ENCODE results near the gene C1orf105.
"Not testable (repeated sequence)": the region's sequence is repeated elsewhere in the genome, so short reads cannot be mapped to it uniquely, and the experiment has no call there.

Gene C1orf105

DNA sequence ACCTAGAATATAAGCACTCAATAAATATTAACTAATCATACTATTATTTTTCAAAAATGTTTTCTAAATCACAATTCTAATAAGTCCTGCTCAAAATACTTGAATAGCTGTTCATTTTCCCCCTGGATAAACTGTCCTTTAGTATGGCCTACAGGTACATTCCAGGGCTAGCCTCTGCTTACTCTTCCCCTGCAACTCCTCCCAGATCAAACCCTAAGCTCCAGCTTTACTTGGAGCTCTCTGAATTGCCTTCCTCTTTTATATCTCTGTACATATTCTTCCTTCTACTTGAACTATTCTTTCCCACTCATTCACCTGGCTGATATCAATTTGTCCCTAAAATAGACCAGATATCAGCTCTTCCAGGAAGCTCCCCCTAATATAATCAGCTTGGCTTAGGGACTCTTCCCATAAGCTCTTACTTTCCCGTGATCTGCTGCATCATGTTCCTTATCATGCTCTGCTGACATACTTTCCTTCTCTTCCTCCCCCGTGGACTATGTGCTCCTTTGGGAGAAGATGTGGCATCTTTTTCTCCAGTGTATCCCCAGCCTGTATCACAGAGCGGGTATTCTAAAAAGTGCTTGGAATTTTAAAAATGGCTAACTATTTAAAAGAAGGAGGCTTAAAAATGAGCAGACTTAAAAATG is 66.4 kb downstream of the C1orf105 start:
- no peak for DNase-seq (ENCODE audit: low read depth in 2 of 3, low spot score in 1 of 3)

DNA sequence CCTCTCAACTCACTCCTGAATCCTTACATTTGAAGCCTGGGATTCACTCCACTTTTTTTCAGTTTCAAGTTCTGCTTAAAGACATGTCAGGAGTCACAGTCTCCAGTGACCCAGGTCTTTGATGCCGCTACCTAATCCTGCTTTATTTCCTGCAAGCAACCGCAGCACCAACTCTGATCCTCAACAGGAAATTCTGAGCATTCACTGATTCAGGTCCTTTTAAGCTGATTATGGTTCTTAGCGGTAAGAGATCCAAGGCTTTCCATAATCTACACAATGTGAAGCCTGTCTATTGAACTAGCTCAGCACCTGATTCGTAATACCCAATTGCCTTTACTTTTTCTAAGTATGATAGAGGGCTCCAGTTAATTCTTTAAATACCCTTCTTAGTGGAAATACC is 67.1 kb downstream of the C1orf105 start:
- no peak for DNase-seq (ENCODE audit: low read depth in 2 of 3, low spot score in 1 of 3)

DNA sequence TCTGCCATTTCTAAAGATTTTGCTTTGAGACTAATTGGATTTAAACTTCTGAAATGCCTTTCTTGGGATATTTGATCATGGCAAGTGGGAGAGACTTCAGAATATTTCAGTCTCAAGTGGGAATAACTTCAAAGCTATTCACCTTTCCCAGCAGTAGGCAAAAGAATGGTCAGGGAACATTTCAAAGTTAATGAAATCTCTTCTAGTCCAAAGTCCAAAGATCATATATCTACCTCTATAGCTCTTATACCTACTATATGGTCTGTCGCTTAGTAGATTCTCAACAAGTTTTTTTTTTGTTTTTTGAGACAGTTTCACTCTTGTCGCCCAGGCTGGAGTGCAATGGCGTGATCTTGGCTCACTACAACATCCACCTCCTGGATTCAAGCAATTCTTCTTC is 67.9 kb downstream of the C1orf105 start:
- DNase-seq (ENCODE audit: low read depth in 2 of 3, low spot score in 1 of 3) = no peak

DNA sequence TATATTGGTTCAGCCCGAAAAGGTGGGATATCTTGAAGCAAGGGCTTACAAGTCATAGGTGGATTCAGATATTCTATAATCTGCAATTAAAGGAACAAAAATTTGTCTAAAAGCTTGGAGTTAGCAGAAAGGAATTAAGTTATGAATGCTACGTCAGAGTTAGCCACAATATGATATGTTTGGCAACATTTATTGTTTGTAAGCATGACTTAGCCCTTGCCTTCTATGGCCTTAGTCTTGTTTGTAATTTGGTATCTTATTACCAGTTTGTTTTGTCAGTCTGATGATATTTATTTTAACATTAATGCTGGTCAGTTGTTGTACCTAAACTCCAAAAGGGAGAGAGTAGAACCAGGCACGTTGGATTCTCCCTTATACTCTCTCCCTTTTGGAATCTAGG is 69.4 kb downstream of the C1orf105 start:
- DNase-seq (ENCODE audit: low read depth in 2 of 3, low spot score in 1 of 3) = no peak

DNA sequence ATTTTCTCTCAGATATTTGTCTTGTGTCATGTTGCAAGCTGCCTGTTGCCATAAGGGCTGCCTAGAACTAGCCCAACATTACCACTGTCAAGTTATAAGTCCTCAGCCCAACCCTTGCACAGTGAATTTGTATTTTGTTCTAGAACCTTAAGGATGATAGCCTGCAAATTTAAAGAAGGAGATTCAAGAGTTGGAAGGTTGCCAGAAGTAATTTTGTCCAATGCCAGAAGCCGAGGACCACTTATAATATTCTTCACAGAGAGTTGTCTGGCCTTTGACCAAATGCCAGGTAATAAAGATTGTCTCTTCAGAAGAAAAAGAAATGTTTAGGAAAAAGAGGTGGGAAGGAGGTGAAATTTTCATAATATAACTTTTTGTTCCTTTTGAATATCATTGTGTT is 71.9 kb downstream of the C1orf105 start:
- DNase-seq (ENCODE audit: low read depth in 2 of 3, low spot score in 1 of 3) = no peak

DNA sequence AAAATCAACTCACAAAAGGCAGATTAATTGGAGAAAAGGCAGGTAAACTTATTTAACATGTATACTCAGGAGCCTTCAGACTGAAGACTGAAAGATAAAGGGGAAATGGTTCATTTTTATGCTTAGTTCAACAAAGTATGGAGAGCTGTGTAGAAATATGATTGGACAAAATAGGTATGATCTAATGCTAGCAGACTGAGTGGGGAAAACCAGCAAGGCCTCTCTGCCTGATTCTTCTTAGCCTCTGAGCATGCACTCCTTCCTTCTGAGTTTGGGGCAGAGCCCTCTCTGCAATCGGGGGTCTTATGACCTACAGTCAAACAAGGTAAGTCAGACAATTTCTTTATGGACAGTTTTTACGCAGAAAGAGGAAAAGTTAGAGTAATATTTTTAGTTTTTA is 73.7 kb downstream of the C1orf105 start:
- no peak for DNase-seq (ENCODE audit: low read depth in 2 of 3, low spot score in 1 of 3)

DNA sequence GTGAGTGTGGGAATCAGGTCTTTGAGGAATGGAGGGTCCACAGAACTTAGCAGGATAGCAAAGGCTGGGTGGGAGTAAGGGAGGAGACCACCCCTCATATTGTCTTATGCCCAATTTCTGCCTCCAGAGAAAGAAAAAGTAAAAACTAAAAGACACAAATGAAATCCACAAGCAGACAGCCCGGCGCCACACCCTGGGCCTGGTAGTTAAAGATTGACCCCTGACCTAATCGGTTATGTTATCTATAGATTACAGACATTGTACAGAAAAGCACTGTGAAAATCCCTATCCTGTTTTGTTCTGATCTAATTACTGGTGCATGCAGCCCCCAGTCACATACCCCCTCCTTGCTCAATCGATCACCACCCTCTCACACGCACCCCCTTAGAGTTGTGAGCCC is 75.6 kb downstream of the C1orf105 start:
- DNase-seq (ENCODE audit: low read depth in 2 of 3, low spot score in 1 of 3) = not testable (repeated sequence)

DNA sequence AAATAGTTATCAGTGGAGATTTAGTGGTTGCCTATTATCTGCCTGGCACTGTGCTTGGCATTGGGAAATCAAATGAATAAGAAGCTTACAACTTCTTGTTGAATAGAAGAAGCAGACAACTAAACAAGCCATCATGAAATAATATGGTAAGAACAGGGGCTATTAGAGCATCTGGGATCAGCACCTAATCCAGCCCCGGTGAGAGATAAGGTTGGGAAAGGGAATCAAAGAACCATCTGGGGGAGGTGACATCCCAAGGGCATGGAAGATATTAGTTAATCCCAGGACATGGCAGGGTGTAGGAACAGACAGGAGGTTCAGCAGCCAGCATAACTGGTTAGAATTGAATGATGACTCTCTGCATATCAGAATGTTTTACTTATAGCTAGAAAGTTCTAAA is 76.2 kb downstream of the C1orf105 start:
- DNase-seq (ENCODE audit: low read depth in 2 of 3, low spot score in 1 of 3) = no peak

DNA sequence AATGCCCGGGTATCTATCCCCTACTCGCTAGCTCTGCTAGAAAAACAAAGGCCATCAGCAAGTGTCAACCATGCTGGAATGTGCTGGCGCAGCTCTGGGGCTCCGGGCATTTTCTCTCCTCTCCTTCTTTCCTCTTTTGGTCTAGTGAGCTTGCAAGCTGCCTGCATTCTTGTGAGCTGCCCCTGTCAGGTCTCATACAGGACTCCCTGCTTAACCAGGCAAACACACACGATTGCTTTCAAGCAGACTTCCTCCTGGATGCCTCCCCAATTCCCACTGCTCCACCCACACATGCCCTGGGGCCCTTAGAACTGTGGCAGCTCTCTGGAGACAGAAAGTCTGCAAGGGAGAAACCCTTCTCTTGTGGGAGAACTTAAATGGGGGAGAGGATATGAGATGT is 76.7 kb downstream of the C1orf105 start:
- DNase-seq (ENCODE audit: low read depth in 2 of 3, low spot score in 1 of 3) = no peak

DNA sequence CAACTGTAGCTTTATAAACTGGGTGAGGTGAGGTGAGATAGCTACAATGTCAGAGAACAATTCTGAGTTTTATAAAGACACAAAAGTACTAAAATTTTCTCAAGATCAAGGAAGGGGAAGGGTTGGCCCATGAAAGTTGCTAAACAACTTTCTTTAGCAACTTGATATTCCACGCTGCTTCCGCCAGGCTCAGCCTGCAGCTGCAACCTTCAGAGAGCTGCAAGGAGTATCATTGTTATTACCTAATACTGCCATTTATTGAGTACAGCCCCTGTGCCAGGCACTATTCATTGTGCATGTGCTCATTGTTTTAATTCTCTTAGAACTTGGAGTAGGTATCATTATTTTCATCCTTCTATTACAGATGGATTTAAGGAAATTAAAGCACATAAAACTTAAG is 78.4 kb downstream of the C1orf105 start:
- DNase-seq (ENCODE audit: low read depth in 2 of 3, low spot score in 1 of 3) = no peak

DNA sequence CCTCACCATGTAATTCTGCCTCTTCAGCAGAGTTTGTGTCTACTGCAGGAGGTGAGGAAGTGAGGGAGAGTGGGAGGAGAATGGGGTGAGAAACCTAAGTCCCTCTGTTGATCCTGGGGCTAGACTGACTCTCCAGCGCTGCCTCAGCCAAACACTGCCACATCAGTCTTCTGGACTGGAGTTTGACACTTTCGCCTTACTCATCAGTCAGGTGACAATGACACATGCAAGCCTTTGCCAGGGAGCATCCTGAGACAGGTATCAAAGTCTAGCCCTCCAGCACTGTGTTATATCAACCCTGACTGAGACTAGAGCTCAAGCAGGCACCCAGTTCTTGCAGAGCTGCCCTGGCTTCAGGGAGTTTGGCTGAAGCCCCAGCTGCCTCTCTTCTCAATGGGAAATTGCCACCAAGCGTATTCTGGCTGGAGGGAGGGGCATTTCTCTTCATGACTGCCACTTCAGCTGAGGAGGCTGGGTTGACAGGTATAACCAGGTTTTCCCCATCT is 79.2 kb downstream of the C1orf105 start:
- no peak for DNase-seq (ENCODE audit: low read depth in 2 of 3, low spot score in 1 of 3)

DNA sequence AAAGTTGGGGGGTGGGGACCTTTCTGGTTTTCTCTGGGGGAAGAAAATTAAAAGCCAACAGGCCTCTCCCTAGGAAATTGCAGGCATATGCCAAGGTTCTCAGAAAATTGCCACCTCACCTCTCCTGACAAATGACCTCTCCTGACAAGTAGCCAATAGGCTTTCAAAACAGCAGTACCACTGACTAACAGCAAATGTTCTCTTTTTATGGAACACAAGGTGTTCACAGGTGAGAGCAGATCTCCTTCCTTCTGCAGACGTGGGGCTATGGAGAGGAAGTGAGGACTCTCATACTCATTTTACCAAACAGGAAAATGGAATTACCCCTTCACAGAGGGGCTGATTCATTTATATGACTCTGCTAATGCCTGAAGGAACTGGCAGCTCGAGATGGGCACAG is 79.7 kb downstream of the C1orf105 start:
- no peak for DNase-seq (ENCODE audit: low read depth in 2 of 3, low spot score in 1 of 3)

DNA sequence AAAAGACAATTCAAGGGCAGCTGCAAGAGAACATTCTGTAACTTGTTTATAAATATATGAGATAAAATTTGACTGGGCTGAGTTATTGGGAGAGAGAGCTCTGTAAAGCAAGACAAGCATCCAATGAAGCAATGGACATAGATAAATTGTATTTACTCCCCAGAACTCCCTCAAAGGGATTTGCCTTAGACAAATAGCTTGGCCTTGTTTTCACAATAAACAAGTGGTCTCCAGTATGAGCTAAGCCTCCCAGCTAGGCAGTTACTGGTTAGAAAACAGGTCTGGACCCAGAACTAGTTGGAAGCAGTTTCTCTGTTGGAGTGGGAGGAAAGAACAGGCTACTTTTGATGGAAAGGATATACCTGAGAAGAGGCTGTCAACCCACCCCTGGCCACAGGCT is 87.3 kb downstream of the C1orf105 start:
- no peak for DNase-seq (ENCODE audit: low read depth in 2 of 3, low spot score in 1 of 3)

DNA sequence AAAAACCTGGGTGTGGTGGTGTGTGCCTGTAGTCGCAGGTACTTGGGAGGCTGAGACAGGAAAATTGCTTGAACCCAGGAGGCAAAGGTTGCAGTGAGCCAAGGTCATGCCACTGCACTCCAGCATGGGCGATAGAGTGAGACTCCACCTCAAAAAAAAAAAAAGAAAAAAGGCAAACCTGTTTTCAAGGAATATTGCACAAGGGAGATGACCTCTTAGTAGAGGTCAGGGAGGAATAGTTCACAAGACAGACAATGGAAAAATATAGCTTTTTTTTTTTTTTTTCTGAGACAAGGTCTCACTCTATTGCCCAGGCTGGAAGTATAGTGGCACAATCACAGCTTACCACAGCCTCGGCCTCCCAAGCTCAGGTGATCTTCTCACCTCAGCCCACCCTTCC is 90.0 kb downstream of the C1orf105 start:
- DNase-seq (ENCODE audit: low read depth in 2 of 3, low spot score in 1 of 3) = no peak

DNA sequence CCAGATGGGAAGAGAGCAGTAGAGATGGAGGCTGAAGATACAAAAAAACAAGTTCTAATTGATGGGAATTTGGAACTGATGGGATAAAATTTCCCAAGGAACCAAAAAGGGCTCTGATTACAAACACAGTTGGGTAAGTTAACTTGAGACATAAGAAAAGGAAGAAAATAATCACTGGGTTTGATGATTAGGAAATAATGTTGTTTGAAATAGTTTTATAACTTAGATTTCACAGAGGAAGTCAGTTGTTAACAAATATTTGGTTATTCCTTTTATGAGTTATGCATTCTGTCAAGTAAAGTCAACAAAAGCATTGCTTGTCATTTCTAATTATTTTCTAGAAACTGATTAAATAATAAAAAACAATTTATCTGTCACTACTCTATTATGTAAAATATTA is 92.1 kb downstream of the C1orf105 start:
- DNase-seq (ENCODE audit: low read depth in 2 of 3, low spot score in 1 of 3) = no peak

DNA sequence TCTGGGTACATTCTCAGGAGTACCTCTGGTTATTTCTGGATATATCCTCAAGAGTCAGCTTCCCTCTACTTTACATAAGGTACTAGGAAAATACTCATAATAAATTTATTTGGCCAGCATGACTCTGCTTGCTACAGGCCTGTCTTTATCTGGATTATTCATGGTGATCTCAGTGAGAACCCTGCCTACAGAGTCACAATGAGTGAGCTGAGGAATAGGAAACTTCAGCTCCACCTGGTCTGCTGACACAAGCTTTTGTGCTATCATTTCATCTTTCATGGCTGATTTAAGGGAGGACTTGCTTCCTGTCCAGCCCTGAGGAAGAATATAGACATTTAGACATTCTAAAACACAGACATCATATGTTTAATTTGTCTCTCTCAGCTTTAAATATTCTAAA is 93.0 kb downstream of the C1orf105 start:
- no peak for DNase-seq (ENCODE audit: low read depth in 2 of 3, low spot score in 1 of 3)

DNA sequence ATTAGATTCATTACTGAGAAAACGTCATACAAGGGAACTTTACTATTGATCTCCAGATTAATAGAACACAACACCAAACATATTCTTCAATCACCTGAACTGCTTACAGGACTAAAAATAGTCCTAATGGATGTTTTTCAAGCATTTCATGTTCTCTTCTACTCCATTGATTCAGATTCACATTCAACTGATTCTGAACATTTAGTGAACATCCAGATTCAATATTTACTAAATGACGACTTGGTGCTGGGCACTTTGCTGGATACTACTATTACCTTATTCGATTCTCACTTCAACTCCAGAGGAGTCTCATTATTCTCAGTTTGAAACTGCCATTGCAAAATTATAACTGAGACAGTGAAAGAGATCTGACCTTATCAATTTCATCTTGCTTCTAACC is 93.6 kb downstream of the C1orf105 start:
- DNase-seq (ENCODE audit: low read depth in 2 of 3, low spot score in 1 of 3) = no peak

DNA sequence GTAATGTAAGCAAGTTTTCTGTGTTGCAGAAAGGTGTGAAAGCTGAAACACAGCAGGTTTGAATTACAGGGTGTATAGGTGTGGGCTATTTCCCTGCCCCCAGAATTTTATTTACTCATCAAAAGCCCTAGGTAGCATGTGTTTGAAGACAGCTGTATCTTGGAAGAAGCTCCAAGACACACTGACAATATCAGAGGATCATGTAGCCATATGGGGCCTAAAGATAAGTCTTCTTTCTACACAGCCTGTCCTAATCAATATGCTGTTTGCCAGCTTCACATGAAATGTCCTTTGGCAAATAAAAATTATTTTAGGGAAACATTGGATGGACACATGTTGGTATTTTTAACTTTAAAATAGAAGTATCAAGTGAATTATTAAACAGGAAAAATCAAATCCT is 95.0 kb downstream of the C1orf105 start:
- DNase-seq (ENCODE audit: low read depth in 2 of 3, low spot score in 1 of 3) = no peak

DNA sequence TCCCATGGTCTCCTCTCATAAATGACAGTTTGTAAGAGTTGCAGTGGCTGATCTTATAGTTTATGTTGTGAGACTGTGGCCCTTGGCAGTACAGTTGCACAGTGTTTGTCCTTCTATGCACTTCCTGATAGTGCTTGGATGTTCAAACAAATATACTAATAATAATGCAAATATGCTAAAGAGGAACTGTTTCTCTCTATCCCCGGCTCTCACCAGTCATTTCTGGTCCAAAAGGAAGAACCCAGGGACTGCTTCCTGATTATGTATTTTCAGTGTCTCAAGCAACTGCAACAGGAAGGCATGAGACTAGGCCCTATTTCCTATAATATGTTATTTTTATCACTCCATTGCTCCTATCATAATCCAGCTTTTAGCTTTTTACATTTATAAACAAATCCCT is 95.4 kb downstream of the C1orf105 start:
- DNase-seq (ENCODE audit: low read depth in 2 of 3, low spot score in 1 of 3) = no peak

DNA sequence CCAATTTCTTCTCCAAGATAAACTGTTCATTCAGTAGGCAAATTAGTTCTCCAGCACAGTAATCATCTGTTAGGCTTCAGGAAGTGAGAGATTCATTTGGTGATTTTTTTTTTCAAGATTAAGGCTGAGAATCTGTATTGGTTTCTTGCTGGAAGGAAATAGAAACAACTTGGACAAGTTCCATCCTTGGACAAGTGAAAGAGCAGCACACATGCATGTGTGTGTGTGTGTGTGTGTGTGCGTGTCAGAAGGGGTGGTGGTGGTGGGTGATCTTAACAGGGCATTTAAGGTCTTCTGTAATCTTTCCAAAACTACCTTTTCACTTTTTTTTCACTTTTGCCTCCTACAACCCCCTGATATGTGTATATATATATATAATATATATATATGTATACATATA is 96.6 kb downstream of the C1orf105 start:
- DNase-seq (ENCODE audit: low read depth in 2 of 3, low spot score in 1 of 3) = no peak

DNA sequence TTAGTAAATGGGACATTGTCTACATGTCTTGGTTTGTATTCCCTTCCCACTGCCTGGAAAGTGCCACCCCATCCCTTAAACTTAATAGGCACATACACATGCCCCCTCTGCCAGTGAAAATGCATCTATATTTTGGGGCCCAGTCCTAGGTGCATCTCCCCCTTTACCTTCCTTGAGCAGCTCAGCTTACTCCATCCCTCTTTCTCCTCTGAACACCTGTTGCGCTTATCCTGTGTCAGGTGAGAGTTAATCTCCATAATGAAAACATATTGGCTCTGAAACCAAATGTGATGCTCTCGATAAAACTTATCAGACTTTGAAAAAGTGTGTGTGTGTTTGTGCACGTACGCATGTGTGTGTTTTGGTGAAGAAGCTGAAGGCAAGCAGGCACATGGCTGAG is 97.1 kb downstream of the C1orf105 start:
- no peak for DNase-seq (ENCODE audit: low read depth in 2 of 3, low spot score in 1 of 3)
